Measurements from ENCODE around the gene BANK1. TPM values are rescaled to one million over a fixed set of nuclear protein-coding genes. Genes with fewer than 3 reads are reported as not detected.

Gene BANK1
- total RNA-seq, 1 donor from 2014 or later, result 1.5 TPM

DNA sequence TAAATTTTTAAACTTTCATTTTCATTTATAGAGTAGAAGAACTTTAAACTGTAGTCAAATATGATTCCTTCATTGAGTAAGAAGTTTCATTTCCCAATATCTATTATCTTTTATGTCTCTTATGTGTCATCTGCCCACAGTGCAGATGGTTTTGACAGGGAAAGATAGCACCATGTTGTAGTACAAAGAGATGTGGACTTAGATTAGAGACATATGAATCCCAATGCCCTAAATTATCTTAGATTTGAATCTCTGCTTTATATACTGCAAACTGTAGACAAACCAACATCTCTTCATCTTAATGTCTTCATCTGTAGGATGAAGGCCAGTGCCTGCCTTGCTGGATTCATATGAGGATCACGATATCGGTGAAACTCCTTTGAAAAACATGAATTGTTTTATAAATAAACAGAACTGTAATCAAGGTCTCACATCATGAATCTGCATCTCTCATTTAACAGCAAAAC, 217.5 kb downstream of the BANK1 start:
- no peaks in the 10 kb centered on the region for H3K9me3 ChIP-seq
- no peaks in the 10 kb centered on the region for H3K4me1 ChIP-seq
- H3K36me3 ChIP-seq, result no peaks in the 10 kb centered on the region
- no peak overlapping the region for H3K27ac ChIP-seq
- no peaks in the 10 kb centered on the region for H3K27me3 ChIP-seq
- no peak for TF ChIP-seq CTCF (IDR thresholded peaks at IDR 0.05)
- TF ChIP-seq POLR2AphosphoS5 (IDR thresholded peaks at IDR 0.05; ENCODE audit: insufficient read depth in 1 of 2, low read depth in 1 of 2), result no peak
- TF ChIP-seq POLR2A (IDR thresholded peaks at IDR 0.05), result no peak
- no peak overlapping the region for H3K4me3 ChIP-seq
- no peak for DNase-seq (ENCODE audit: extremely low spot score in 2 of 2)
- intact Hi-C loops (cut with DNase I), result no loop called here

DNA sequence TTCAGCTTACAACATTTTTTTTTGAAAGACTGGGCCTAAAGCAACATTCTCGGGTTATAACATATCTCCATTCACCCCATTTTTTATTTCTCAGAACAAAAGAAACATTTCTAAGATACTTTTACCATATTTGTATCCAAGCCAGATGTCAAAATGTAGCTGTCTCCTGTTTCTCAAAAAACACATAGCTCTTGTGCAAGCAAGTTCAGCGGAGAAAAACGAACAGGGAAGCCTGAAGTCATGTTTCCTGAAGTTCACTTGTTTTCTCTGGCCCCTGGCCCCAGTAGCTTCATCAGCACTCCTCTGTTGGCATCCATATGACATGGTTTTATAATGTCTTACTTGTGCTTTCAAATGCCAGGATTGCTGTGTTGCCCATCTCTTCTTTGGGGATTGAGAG, 218.2 kb downstream of the BANK1 start:
- H3K4me3 ChIP-seq, result no peak overlapping the region
- no peaks in the 10 kb centered on the region for H3K4me1 ChIP-seq
- H3K27me3 ChIP-seq, result no peaks in the 10 kb centered on the region
- H3K9me3 ChIP-seq, result no peaks in the 10 kb centered on the region
- no peak for TF ChIP-seq POLR2A (IDR thresholded peaks at IDR 0.05)
- no peak for TF ChIP-seq CTCF (IDR thresholded peaks at IDR 0.05)
- TF ChIP-seq POLR2AphosphoS5 (IDR thresholded peaks at IDR 0.05; ENCODE audit: insufficient read depth in 1 of 2, low read depth in 1 of 2), result no peak
- intact Hi-C loops (cut with DNase I), result no loop called here
- DNase-seq (ENCODE audit: extremely low spot score in 2 of 2), result no peak
- H3K36me3 ChIP-seq, result no peaks in the 10 kb centered on the region
- no peak overlapping the region for H3K27ac ChIP-seq

DNA sequence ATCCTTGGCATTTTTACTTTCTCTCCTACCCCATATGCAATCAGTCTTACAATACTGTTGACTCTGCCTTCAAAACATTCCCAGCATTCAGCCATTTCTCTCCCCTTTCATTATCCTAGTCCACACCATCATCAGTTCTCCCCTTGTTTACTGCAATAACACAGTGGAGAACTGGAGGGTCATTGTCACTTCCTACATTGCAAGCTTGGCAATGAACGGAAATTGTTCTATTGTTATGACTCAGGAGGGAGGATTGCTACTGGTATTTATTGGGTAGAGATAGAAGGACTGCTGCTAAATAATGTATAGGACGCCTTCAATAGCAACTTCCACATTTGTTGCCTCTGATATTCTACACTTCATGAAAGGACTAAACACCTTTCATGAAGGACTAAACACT, 231.8 kb downstream of the BANK1 start:
- intact Hi-C loops (cut with DNase I), result no loop called here
- no peaks in the 10 kb centered on the region for H3K27me3 ChIP-seq
- H3K36me3 ChIP-seq, result no peaks in the 10 kb centered on the region
- H3K4me1 ChIP-seq, result no peaks in the 10 kb centered on the region
- H3K4me3 ChIP-seq, result no peak overlapping the region
- no peaks in the 10 kb centered on the region for H3K9me3 ChIP-seq
- DNase-seq (ENCODE audit: extremely low spot score in 2 of 2), result no peak
- H3K27ac ChIP-seq, result no peak overlapping the region
- TF ChIP-seq CTCF (IDR thresholded peaks at IDR 0.05) (no peak), POLR2A (IDR thresholded peaks at IDR 0.05) (no peak), POLR2AphosphoS5 (IDR thresholded peaks at IDR 0.05; ENCODE audit: insufficient read depth in 1 of 2, low read depth in 1 of 2) (no peak)

- no peaks in the 10 kb centered on the region for H3K36me3 ChIP-seq
- H3K27me3 ChIP-seq, result no peaks in the 10 kb centered on the region
- no peak for DNase-seq (ENCODE audit: extremely low spot score in 2 of 2)
- H3K27ac ChIP-seq, result no peak overlapping the region
- H3K9me3 ChIP-seq, result no peaks in the 10 kb centered on the region
- H3K4me3 ChIP-seq, result no peak overlapping the region
- intact Hi-C loops (cut with DNase I), result no loop called here
- TF ChIP-seq POLR2AphosphoS5 (IDR thresholded peaks at IDR 0.05; ENCODE audit: insufficient read depth in 1 of 2, low read depth in 1 of 2) (no peak), CTCF (IDR thresholded peaks at IDR 0.05) (no peak), POLR2A (IDR thresholded peaks at IDR 0.05) (no peak)
- no peaks in the 10 kb centered on the region for H3K4me1 ChIP-seq
These were observed 237.4 kb downstream of the BANK1 start for GRCh38 chr4:102027961-102028360.

DNA sequence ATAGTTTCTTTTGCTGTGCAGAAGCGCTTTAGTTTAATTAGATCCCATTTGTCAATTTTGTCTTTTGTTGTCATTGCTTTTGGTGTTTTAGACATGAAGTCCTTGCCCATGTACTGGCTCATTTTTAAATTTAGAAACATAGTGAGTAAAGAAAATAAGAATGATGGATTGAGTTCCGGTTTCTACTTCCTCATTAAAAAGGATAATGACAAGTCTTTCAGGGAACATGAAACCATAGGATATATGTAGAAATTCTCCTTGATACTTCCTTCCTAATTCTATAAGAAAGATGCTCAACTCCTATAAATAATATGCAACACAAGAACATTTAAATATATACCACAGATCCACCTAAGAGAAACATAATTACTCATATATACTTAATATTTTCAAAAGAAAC, 240.9 kb downstream of the BANK1 start:
- H3K36me3 ChIP-seq, result no peaks in the 10 kb centered on the region
- no peak for DNase-seq (ENCODE audit: extremely low spot score in 2 of 2)
- no peak overlapping the region for H3K27ac ChIP-seq
- TF ChIP-seq POLR2AphosphoS5 (IDR thresholded peaks at IDR 0.05; ENCODE audit: insufficient read depth in 1 of 2, low read depth in 1 of 2) (no peak), POLR2A (IDR thresholded peaks at IDR 0.05) (no peak), CTCF (IDR thresholded peaks at IDR 0.05) (no peak)
- no peaks in the 10 kb centered on the region for H3K9me3 ChIP-seq
- H3K4me3 ChIP-seq, result no peak overlapping the region
- intact Hi-C loops (cut with DNase I), result no loop called here
- H3K4me1 ChIP-seq, result peaks cover 3% of the 10 kb centered on the region
- H3K27me3 ChIP-seq, result no peaks in the 10 kb centered on the region

Measured in vagina (tissue), 2 donors.